ENCODE results near the gene INPP4B. TPM values are rescaled to one million over a fixed set of nuclear protein-coding genes. Genes with fewer than 3 reads are reported as not detected.
A peak's percentile ranks its signal among the peaks of the same experiment; 100 is the strongest.

The INPP4B gene
- total RNA-seq, 1 experiment from 2014 or later, result 114 TPM

- intact Hi-C loops (cut with micrococcal nuclease; ENCODE audit: unreplicated experiment), result no loop called here
- Mint-ChIP-seq H3K27me3 (ENCODE audit: unreplicated experiment) (no peaks in the 10 kb centered on the region), H3K9me3 (ENCODE audit: low read depth, unreplicated experiment) (peaks cover 3% of the 10 kb centered on the region), H3K4me3 (ENCODE audit: low read depth, unreplicated experiment) (no peak overlapping the region), H3K4me1 (ENCODE audit: low read depth, unreplicated experiment) (peaks cover 28% of the 10 kb centered on the region), H3K27ac (ENCODE audit: unreplicated experiment) (peak overlapping the region; percentile 33), H3K36me3 (ENCODE audit: insufficient read depth, unreplicated experiment) (peaks cover 3% of the 10 kb centered on the region)
- no peak for TF ChIP-seq CTCF (IDR thresholded peaks at IDR 0.05; ENCODE audit: unreplicated experiment)
- BruUV-seq (replicated peaks), result no TSS peak
- no peak for DNase-seq
- CTCF ChIA-PET, result interaction anchor here (0.6 kb wide), 1 partner anchor 269 kb away, joined by 3 read pairs; no protein-coding TSS in a partner anchor
These were observed 302.1 kb downstream of the INPP4B start for GRCh38 chr4:142544039-142544438.

GRCh38 chr4:142540483-142540804 lies 305.7 kb downstream of the INPP4B start:
- DNase-seq, result no peak
- no peak overlapping the region for H3K27ac Mint-ChIP-seq (ENCODE audit: unreplicated experiment)
- H3K4me3 Mint-ChIP-seq (ENCODE audit: low read depth, unreplicated experiment), result no peak overlapping the region
- no peaks in the 10 kb centered on the region for H3K9me3 Mint-ChIP-seq (ENCODE audit: low read depth, unreplicated experiment)
- H3K27me3 Mint-ChIP-seq (ENCODE audit: unreplicated experiment), result no peaks in the 10 kb centered on the region
- CTCF ChIA-PET, result no interaction called here
- no peak for TF ChIP-seq CTCF (IDR thresholded peaks at IDR 0.05; ENCODE audit: unreplicated experiment)
- BruUV-seq (replicated peaks), result no TSS peak
- peaks cover 8% of the 10 kb centered on the region for H3K4me1 Mint-ChIP-seq (ENCODE audit: low read depth, unreplicated experiment)
- no peaks in the 10 kb centered on the region for H3K36me3 Mint-ChIP-seq (ENCODE audit: insufficient read depth, unreplicated experiment)
- intact Hi-C loops (cut with micrococcal nuclease; ENCODE audit: unreplicated experiment), result no loop called here

- no TSS peak for BruUV-seq (replicated peaks)
- peaks cover 8% of the 10 kb centered on the region for H3K4me1 Mint-ChIP-seq (ENCODE audit: low read depth, unreplicated experiment)
- H3K27me3 Mint-ChIP-seq (ENCODE audit: unreplicated experiment), result no peaks in the 10 kb centered on the region
- no peaks in the 10 kb centered on the region for H3K36me3 Mint-ChIP-seq (ENCODE audit: insufficient read depth, unreplicated experiment)
- intact Hi-C loops (cut with micrococcal nuclease; ENCODE audit: unreplicated experiment), result no loop called here
- H3K27ac Mint-ChIP-seq (ENCODE audit: unreplicated experiment), result no peak overlapping the region
- CTCF ChIA-PET, result no interaction called here
- TF ChIP-seq CTCF (IDR thresholded peaks at IDR 0.05; ENCODE audit: unreplicated experiment), result no peak
- H3K9me3 Mint-ChIP-seq (ENCODE audit: low read depth, unreplicated experiment), result no peaks in the 10 kb centered on the region
- no peak overlapping the region for H3K4me3 Mint-ChIP-seq (ENCODE audit: low read depth, unreplicated experiment)
- no peak for DNase-seq
These were observed 306.2 kb downstream of the INPP4B start for GRCh38 chr4:142539796-142540482.

- TF ChIP-seq CTCF (IDR thresholded peaks at IDR 0.05; ENCODE audit: unreplicated experiment), result no peak
- BruUV-seq (replicated peaks), result no TSS peak
- Mint-ChIP-seq H3K27ac (ENCODE audit: unreplicated experiment) (no peak overlapping the region), H3K27me3 (ENCODE audit: unreplicated experiment) (no peaks in the 10 kb centered on the region), H3K36me3 (ENCODE audit: insufficient read depth, unreplicated experiment) (no peaks in the 10 kb centered on the region), H3K4me1 (ENCODE audit: low read depth, unreplicated experiment) (peaks cover 9% of the 10 kb centered on the region), H3K4me3 (ENCODE audit: low read depth, unreplicated experiment) (no peak overlapping the region), H3K9me3 (ENCODE audit: low read depth, unreplicated experiment) (no peaks in the 10 kb centered on the region)
- CTCF ChIA-PET, result no interaction called here
- intact Hi-C loops (cut with micrococcal nuclease; ENCODE audit: unreplicated experiment), result no loop called here
- DNase-seq, result no peak
These were observed 311.1 kb downstream of the INPP4B start for GRCh38 chr4:142535009-142535408.
